Glomerular endothelial cell (primary cell): ENCODE data around the gene SLC9A1. TPM values are rescaled to one million over a fixed set of nuclear protein-coding genes. Genes with fewer than 3 reads are reported as not detected.
"Not testable (repeated sequence)": the region's sequence is repeated elsewhere in the genome, so short reads cannot be mapped to it uniquely, and the experiment has no call there.

Source experiments
- DNase-seq: peaks from one replicate; pipeline ENCODE4 v3.0.0-alpha.2; 2011; ENCODE audit warnings: low read depth, low spot score; ENCODE audit errors: extremely low read depth
- total RNA-seq: library from RNA; depleted of rRNA; stranded (reverse); fragments of >200 nt; gene quantifications from 2 replicates; pipeline ENCODE4 v1.2.3, GENCODE V29; 2015

The SLC9A1 gene
- 64.3 and 112 TPM in 2 replicates for total RNA-seq

DNA sequence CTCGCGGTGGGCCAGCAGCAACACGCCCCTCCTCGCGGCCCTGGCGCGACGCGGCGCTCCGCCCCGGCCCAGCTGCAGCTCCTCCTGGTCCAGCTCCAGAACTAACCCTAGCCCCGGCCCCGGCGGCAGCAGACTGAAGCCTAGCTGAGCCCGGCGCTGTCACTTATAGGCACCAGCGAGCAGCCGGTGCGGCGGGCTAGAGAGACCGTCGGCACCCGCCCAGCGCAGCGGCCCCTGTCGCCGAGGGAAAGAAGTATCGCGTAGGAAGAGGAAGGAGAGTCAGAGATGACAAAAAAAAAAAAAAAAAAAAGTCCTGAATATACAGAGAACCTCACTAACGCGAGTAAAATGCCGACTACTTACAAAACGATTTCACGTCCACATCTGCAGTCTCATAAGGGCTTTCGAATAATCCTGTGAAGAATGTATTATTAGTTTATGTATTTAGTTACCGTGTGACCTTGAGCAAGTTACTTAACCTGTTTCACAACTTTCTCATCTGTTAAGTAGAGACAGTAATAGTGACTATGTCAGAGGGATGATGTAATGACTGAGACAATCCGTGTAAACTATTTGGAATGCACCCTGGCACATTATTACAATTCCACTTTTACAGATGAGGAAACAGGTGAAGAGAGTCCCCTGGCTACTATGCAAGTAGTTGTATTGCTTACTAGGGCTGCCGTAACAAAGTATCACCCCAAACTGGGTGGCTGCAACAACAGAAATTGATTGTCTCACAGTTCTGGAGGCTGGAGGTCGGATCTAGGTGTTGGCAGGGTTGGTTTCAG lies at the start of gene SLC9A1:
Gene SLC9A1, minus strand, starts transcription at position 135 of the 791 bp plus-strand sequence. CDS start 791 bp downstream, outside the sequence.
- peak; percentile 45 for DNase-seq

- no peak for DNase-seq
Measured at GRCh38 chr1:27203946-27204345, 49.0 kb upstream of the SLC9A1 start.

- DNase-seq, result no peak
Measured at GRCh38 chr1:27201295-27201694, 46.4 kb upstream of the SLC9A1 start.

DNA sequence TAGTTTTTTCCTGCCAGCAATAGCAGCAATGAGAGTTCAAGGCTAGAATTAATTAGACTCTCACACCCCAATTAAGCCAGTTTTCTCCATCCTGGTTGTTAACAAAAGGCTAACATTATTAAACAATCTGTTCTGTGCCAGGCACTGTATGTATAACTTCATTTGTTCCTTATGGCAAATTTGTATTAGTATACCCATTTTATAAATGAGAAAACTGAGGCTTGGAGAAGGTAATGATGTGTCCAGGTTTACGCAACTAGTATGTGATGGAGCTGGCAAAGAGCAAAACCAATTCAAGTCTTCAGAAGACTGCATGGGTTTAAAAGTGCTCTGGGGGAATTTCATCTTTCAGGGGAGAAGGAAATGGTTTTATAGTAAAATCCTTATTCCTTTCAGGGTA lies 38.3 kb upstream of the SLC9A1 start:
- no peak for DNase-seq

- DNase-seq, result no peak
Measured at GRCh38 chr1:27192039-27192529, 37.2 kb upstream of the SLC9A1 start.

GRCh38 chr1:27184665-27185064 lies 29.7 kb upstream of the SLC9A1 start:
- not testable (repeated sequence) for DNase-seq

GRCh38 chr1:27179979-27180378 lies 25.1 kb upstream of the SLC9A1 start:
- DNase-seq, result no peak

DNA sequence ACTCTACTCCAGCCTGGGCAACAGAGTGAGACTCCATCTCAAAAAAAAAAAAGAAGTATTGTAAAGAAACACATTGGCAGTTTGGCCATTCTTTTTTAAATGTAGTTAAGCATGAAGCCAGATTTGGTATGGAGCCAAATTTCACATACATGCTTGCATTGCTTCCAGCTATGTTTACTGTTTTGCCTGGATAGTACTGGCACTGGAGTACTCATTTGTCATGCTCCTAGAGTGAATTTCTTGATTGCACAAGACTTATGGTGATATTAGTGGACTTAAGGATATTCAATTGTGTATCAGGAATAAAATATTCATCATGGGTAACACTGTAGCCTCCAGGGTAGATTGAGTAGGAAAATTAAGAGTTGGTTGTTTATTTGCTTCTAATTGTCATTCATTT lies 24.5 kb upstream of the SLC9A1 start:
- DNase-seq, result no peak

GRCh38 chr1:27176954-27177353 lies 22.0 kb upstream of the SLC9A1 start:
- DNase-seq, result no peak

DNA sequence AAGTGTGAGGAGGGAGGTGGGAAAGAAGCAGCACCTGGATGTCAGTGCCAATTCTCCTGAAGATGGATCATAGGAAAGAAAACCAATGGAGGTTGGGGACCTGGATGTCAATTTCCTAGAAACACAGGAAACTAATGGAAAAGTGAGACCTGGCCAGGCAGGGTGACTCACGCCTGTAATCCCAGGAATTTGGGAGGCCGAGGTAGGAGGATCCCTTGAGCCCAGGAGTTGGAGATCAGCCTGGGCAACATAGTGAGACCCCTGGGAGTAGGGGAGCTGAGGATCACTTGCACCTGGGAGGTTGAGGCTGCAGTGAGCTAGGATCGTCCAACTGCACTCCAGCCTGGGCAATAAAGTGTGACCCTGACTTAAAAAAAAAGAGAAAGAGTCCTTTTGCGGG lies 21.4 kb upstream of the SLC9A1 start:
- no peak for DNase-seq

GRCh38 chr1:27172992-27173391 lies 18.1 kb upstream of the SLC9A1 start:
- DNase-seq, result not testable (repeated sequence)

DNA sequence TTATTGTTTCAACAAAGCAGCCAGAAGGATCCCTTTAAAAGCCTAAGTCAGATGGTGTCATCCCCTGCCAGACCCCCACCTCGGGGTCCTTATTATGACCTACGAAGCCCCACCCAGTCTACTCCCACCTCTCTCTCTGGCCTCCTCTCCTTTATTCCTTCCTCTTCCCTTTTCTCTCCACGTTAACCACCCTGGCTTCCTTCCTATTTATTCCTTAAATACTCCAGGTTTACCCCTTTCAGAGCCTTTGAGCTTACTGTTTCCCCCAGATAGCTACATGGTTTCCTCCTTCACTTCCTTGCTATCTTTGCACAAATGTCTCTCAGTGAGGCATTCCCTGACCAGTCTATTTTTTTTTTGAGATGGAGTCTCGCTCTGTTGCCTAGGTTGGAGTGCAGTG lies 12.0 kb upstream of the SLC9A1 start:
- DNase-seq, result no peak

DNA sequence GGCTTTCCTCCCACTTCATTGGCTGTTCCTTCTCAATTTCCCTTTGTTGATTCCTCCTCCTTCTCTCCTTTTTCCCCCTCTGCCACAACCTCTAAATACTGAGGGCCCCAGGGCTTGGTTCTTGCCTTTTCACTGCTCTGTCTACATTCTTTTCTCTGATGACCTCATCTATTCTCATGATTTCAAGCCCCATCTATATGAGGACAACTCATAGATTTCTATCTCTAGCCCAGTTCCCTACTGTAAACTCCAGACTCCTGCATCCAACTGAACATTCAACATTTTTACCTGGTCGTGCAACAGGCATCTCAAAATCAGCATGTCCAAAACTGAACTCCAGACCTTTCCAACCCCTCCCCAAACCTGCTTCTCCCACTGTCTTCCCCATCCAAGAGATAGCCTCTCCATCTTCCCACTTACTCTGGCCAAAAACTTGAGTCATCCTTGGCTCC lies 11.5 kb upstream of the SLC9A1 start:
- no peak for DNase-seq

GRCh38 chr1:27163093-27163492 lies 8.2 kb upstream of the SLC9A1 start:
- DNase-seq, result no peak

DNA sequence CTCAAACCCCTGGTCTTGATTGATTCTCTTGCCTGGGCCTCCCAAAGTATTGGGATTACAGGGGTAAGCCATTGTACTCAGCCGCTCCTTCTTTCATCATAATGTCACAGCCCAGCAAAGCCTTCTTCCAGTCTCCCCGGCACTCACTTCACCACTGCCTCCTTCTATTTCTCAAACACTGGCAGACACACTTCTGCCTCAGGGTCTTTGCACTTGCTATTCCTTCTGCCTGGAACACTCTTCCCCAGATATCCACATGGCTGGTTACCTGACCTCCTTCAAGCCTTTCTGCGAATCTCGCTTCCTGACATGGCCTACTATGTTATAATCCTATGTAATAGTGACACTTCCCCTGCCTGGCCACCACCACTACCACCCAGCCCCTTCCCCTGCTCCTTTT lies 7.2 kb upstream of the SLC9A1 start:
- no peak for DNase-seq

- no peak for DNase-seq
Measured at GRCh38 chr1:27161594-27161993, 6.7 kb upstream of the SLC9A1 start.

DNA sequence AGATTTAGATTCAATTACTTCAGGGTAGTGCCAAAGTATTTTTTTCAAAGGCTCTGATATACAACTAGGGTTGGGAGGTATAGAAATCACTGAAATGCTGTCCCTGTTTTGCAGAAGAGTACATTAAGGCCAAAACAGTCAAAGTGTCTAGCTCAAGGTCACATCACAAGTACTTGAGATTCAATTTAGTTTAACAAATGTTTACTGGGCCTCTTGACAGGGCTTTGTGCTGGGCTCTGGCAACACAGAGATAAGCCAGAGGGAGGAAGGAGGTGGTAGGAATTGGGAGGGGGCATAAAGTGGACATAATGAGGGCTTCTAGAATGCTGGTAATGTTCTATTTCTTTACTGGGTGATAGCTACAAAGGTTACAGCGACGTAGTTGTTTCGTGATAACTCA lies 2.3 kb upstream of the SLC9A1 start:
- DNase-seq, result no peak

GRCh38 chr1:27154469-27154990 lies 395 bp downstream of the SLC9A1 start:
- no peak for DNase-seq

GRCh38 chr1:27153927-27154358 lies 982 bp downstream of the SLC9A1 start:
- DNase-seq, result no peak

- DNase-seq, result no peak
Measured at GRCh38 chr1:27153549-27153886, 1.4 kb downstream of the SLC9A1 start.

GRCh38 chr1:27152829-27153548 lies 1.9 kb downstream of the SLC9A1 start:
- DNase-seq, result no peak
